H1 (cell line): ENCODE data around the gene INPP5F. TPM values are rescaled to one million over a fixed set of nuclear protein-coding genes. Genes with fewer than 3 reads are reported as not detected.

Experiments used
- CTBP2 ChIP-seq: IDR thresholded peaks from 2 replicates; pipeline ENCODE4 v1.7.0; 2011; ENCODE audit warnings: borderline replicate concordance, mild to moderate bottlenecking, moderate library complexity, mixed read lengths, low read length; ENCODE audit not compliant: insufficient read depth, insufficient read length
- HDAC6 ChIP-seq: IDR thresholded peaks from one replicate; pipeline ENCODE4 v1.7.1; 2012; ENCODE audit warnings: low read depth, mild to moderate bottlenecking, inconsistent platforms, low read length, moderate library complexity
- KDM4A ChIP-seq: IDR thresholded peaks from one replicate; pipeline ENCODE4 v1.7.1; 2012; ENCODE audit warnings: low read depth, mild to moderate bottlenecking, moderate library complexity, low read length, inconsistent platforms; ENCODE audit not compliant: severe bottlenecking
- SRF ChIP-seq: IDR thresholded peaks from 2 replicates; pipeline ENCODE4 v1.6.1; 2011; ENCODE audit warnings: mild to moderate bottlenecking, low read depth, low read length, moderate library complexity
- polyA plus RNA-seq, 7 experiments: library from polyadenylated mRNA; depleted of rRNA in 3 of 7; stranded (reverse) in 5 of 7; unstranded in 2 of 7; fragments of >200 nt in 5 of 7; fragments of 200-250 nt in 2 of 7; gene quantifications; 1 replicate in 5 of 7; 2 replicates in 1 of 7; 4 replicates in 1 of 7; pipeline versions ENCODE4 v1.2.1 to v1.2.3, GENCODE V29; 2011 to 2013; ENCODE audit warnings: missing spikeins in 2 of 7, mixed read lengths in 2 of 7
- total RNA-seq: library from RNA; stranded (reverse); fragmentation: NEBNext Ultra II Directional; extraction: Animal tissue kit (Norgen Biotek cat#: 25700); gene quantifications from 2 replicates; pipeline ENCODE4 v1.2.1, GENCODE V29; 2021

Gene INPP5F
- total and polyA plus RNA-seq, 2 of the 8 experiments (the other 6 are each of a cell fraction or from before 2014, with no cell fraction given): 50.1 to 101 TPM

- TF ChIP-seq KDM4A (no peak), CTBP2 (no peak), SRF (no peak), HDAC6 (no peak)
These were observed 124.1 kb downstream of the INPP5F start (continued) for GRCh38 chr10:119849944-119850343.
